Colon (tissue), 2 donors: ENCODE results near the gene MTA2.
"Not testable (repeated sequence)": the region's sequence is repeated elsewhere in the genome, so short reads cannot be mapped to it uniquely, and the experiment has no call there.

Source experiments
- FAIRE-seq: peaks from 2 replicates; lab custom pipeline; 2012; peaks lifted over from hg19 to GRCh38; lab: Jason Lieb, UNC
- donor health status: control.
- donor health status: control.

Gene MTA2

GRCh38 chr11:62565100-62565802, 36.4 kb downstream of the MTA2 start:
- no peak for FAIRE-seq

DNA sequence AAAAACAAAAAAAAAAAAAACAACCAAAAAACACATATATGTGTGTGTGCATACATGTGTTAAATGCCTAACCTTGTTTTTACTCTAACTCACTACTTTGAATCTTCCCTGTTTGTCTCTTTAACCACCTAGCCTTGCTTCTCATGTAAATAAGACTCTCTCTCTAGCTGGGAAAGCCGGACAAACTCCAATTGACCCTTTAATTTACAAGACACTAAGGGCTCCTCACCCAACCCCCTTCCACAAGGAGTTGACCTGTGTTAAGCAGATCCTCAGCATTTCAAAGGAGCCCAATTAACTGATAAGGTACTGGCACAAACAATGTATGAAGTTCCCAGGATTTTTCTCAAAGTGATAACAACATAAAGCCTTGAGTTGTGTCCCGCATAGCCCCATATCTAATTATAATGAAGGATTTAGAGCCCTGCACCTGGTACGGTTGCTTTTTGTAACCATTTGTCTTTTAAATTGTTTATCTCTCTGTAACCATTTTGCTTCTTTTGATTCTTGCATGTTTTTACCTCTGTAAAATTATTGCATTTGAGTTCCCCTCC, 39.9 kb downstream of the MTA2 start:
- FAIRE-seq, result not testable (repeated sequence)

DNA sequence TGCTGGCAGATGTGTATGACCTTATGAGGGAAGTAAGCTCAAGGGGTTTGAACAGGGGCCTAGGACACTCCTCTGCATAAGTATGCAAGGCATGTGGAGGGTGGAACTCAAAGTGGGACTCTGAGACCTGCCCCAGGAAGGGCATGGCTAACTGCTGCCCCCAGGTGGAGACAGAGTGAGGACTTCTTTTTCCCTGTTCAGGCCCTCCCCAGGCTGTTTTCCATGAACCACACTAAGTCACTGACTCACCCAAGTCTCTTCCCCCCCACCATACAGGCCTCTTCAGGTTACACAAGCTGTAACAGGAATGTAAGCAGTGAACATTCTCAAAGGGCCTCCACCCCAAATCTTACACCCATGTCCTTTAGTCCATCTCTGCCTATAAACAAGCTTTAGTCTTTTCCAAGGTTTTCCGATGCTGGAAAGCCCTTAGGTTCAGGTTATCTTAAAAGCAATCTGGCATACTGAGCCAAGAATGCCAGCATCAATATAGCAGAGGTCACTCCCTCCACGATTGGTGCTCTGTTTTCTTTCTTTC, 41.0 kb downstream of the MTA2 start:
- no peak for FAIRE-seq

DNA sequence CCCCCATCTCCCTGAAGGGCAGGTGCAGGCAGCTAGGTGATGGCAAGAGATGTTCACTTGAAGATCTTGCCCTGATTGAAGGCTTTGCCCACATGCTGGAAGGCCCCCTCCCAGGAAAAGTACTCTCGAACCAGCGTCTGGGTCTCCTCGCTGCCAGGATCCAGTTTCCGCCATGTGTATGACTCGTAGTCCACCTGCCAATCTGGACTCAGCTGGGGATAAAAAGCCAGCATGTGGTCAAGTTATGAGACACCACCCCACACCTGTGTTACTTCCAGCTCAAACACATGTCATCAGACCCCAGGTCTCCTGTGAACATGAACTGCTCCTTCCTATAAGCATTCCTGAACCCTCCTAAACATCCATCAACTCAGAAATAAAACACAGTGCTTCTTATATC, 42.0 kb downstream of the MTA2 start:
- not testable (repeated sequence) for FAIRE-seq

- FAIRE-seq, result no peak
These were observed 42.5 kb downstream of the MTA2 start for GRCh38 chr11:62559204-62559603.

GRCh38 chr11:62558669-62559068, 43.0 kb downstream of the MTA2 start:
- no peak for FAIRE-seq

- FAIRE-seq, result no peak
These were observed 44.6 kb downstream of the MTA2 start for GRCh38 chr11:62556875-62557631.

- no peak for FAIRE-seq
These were observed 45.4 kb downstream of the MTA2 start for GRCh38 chr11:62556108-62556874.

DNA sequence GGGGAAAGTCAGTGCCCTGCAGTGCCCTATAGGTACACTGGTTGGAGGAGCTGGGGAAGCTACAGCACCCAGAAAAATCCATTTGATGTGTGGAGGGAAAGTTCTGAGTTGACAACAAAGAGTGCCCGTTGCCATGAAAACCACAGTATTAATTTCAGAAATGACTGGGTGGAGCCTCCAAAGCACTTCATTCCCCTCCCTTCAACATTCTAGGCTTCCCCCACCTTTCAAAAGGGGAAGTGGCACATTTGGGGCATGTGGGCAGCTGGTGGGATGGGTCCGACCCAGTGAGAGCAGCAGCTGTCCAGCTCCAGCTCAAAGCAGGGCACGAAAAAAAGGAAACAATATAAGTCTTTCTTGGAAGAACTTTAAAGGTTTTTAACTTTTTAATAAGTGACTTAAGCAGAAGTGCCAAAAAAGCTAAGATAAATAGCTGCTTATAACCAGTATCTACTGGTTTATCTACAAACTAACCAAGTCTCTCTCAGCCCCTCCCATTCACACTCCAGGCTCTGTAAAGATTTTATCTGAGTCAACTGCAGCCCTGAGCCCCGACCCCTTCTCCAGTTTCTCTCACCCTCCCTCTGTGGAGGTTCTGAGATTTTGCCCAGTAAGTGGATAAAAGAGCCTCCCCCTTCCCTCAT, 46.1 kb downstream of the MTA2 start:
- no peak for FAIRE-seq

DNA sequence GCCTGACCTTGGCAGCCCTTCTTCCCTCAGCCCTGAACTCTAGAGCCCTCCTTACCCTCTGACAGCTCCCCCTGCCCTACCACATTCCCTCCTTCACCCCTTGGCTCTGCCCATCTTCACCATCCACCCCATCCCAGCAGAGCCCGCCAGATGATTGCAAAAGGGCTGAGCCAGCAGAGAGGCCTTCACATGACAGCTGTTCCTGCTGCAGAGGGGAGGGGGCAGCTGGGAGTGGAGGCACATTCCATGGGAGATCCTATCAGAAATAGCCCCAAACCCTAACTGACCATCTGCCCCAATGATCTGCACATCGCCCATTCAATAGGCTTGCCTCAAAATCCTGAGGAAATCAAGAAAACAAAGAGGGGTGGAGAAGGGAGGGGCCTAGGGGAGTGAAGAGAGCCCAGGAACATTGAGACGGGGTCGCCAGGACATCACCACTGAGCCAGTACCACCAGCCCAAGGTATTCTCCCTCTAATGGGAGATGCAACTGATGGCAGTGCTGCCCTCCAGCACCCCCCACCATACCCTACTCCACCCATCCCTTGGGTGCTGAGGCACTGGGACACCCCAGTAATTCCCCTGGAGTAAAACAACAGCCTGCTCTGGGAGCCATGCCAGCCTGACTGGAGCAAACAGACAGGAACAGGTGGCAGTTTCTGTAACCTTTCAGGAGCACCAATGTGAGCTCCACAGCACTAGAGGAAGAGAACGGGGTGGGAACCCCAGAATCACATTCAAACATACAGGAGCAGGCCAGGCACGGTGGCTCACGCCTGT, 47.1 kb downstream of the MTA2 start:
- FAIRE-seq, result no peak

GRCh38 chr11:62553839-62554361, 47.8 kb downstream of the MTA2 start:
- FAIRE-seq, result no peak

- FAIRE-seq, result no peak
These were observed 48.4 kb downstream of the MTA2 start for GRCh38 chr11:62553080-62553838.

DNA sequence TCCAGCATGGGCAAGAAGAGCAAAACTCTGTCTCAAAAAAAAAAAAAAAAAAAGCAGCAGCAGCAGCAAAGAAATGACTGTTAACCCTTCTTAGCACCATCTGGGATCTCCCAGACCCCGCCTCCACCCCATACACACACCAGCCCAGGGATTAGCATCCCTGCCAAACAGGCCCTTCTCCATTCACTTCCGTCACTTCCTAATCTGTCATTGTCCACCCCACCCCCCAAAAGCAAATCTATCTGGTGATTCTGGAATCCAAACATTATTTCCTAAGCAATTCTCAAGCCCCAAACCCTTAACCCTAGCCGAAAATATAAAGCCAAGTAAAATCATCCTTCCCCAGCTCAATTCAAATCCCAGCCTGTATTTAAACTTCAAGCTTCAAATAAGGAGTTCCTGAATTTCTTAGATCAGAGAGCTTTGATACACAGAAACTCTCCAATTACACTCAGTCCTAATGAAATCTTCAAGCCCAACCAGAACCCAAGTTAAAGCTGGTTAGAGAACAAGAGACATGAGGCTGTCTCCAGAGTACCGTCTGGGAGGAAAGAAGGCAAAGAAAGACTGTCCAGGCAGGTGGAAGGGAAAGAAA, 49.1 kb downstream of the MTA2 start:
- FAIRE-seq, result no peak

GRCh38 chr11:62550478-62550877, 51.2 kb downstream of the MTA2 start:
- not testable (repeated sequence) for FAIRE-seq

DNA sequence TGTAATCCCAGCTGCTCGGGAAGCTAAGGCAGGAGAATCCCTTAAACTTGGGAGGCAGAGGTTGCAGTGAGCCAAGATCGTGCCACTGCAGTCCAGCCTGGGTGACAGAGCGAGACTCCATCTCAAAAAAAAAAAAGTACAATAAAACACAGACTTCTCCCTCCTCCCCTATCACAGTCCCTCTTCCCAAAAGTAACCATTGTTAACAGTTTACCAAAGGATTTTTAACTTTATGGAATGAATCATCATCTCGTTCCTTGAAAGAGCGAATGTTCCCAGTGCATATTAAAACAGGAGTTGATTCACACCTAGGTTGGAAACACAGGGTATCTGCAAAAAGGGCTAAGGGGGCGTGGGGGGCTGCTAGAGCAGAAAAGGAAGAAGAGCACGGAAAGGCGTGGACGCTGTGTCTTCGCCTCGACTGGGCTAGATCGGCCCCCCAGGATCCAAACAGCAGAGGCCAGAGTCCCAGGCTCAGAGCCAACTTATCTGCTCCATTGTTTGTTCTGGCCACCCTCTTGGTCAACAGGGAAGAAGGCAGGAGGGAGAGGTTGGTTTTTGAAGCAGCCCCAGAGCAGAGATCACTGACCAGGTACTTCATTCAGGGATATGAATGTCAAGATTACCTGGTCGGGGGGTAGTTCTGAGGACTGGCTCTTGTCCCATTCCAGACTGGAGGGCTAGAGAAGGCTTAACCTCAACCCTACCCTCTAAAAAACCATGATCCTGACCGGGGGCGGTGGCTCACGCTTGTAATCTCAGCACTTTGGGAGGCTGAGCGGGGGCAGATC, 52.9 kb downstream of the MTA2 start:
- no peak for FAIRE-seq

GRCh38 chr11:62547691-62548281, 53.9 kb downstream of the MTA2 start:
- FAIRE-seq, result no peak

DNA sequence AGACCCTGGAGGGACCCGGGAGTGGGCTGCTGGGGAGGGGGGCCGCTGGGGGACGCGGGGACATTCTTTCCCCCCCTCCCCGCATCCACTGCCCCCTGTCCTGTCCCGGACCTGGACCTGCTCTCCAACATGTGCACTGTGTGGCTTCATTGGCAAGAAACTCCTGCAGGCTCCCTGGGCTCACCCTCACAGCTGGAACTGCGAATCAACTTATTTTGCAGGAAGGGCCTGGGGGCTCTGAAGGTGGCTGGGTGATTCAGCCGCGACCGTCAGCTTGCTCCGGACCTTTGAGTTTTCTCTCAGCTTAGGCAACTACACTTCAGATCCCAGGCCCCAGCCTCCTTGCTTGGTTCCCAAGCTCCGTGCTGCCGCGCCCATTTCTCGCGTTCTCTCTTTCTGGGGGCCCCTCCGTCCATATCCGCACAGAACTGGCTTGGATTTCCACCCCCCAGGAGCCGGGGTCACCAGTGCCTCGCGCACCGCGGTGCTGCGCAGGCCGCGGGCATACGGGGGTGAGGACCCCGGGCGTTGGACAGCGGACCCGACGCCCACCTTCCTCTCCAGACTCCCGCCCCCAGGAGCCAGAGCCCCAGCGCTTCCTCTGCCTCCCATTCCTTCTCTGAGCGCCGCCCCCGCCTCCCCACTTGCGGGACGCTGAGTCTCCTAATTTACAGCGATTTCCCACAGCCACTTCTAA, 54.6 kb downstream of the MTA2 start:
- no peak for FAIRE-seq
